Stimulated activated CD4-positive, alpha-beta T cell treated with anti-CD3 and anti-CD28 coated beads, TNF-alpha, amount 100 ng/mL, for 1 hour (primary cell): ENCODE data around the gene CPSF7.

ENCODE experiments used
- DNase-seq, 3 donors: peaks; one replicate each; pipeline ENCODE4 v3.0.0-alpha.2; 2020; ENCODE audit warnings: low read depth in 3 of 3, low spot score in 1 of 3

The CPSF7 gene

GRCh38 chr11:61357894-61358239 is 71.9 kb downstream of the CPSF7 start:
- no peak for DNase-seq

- no peak for DNase-seq
Observed at GRCh38 chr11:61357233-61357893, 72.4 kb downstream of the CPSF7 start.

GRCh38 chr11:61356706-61357105 is 73.1 kb downstream of the CPSF7 start:
- DNase-seq = no peak

DNA sequence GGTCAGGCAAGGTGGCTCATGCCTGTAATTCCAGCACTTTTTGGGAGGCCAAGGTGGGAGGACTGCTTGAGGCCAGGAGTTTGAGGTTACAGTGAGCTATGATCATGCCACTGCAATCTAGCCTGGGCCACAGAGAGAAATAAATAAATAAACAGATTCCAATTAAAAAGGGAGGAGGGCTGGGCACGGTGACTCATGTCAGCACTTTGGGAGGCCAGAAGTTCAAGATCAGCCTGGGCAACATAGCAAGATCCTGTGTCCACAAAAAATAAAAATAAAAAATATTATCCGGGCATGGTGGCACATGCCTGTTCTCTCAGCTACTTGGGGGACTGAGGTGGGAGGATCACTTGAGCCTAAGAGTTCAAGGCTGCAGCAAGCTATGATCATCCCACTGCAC is 75.6 kb downstream of the CPSF7 start:
- no peak for DNase-seq

DNA sequence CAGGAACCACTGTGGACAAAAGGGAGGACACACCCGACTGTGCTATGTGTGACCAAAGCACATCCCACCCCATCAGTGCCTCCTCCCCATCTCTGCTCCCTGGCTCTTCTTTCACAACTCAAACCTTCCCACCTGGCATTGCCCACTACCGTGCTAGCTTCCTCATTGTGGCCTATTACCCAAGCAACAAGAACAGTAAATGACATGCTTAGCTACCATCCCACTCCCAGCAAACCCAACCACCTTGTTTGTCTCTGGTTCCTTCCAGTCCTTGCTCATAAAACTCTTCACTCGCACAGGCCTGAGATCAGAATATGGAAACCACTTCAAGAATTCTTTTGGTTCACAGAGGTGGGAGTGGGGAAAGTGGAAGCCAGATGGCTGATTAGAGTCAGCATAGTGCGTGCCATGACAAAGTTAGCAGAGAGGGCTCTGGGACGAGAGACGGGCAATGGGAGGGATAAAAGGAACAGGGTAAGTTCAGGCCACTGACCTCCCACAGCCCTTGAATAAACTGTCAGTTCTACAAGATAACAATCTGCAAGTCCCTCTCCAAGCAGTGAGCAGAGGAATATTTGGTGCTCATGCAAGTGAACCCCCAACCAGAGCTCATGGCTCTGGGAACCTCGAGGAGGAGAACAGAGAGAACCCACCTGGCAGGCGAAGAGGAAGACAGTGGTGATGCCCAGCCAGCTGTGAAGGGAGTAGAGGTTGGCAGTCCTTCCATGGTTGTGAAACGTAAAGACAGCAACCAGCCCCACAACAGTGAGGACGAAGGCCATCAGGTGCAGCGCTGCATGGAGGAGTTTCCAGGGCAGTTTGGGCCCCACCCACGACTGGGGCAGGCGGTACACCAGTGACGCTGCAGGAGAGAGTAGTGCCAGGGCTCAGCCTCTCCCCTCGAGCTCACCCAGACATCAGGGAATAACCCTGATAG is 76.4 kb downstream of the CPSF7 start:
- DNase-seq = no peak
